GM23338 (cell line): Measurements from ENCODE around the gene BNC2. TPM values are rescaled to one million over a fixed set of nuclear protein-coding genes. Genes with fewer than 3 reads are reported as not detected.
A peak's percentile ranks its signal among the peaks of the same experiment; 100 is the strongest.

ENCODE experiments used
- ATAC-seq: fragments of 200-7000 bp; cut with Tn5 transposase; 3 replicates; pipeline ENCODE4 v1.9.1; 2020
- DNase-seq: peaks from one replicate; pipeline ENCODE4 v3.0.0-alpha.2; 2015; ENCODE audit warnings: low spot score
- H2AFZ ChIP-seq: fragments of 200-600 bp; sonication (generic); 2 replicates; pipeline ENCODE4 v1.8.0; 2016; ENCODE audit warnings: antibody characterized with exemption, mild to moderate bottlenecking, moderate library complexity
- H3F3A ChIP-seq: fragments of 200-600 bp; sonication (generic); replicated peaks from 2 replicates; pipeline ENCODE4 v1.8.0; 2017; ENCODE audit warnings: antibody characterized with exemption, mixed run types, low read depth
- H3K27ac ChIP-seq: fragments of 200-600 bp; sonication (generic); 2 replicates; pipeline ENCODE4 v1.6.1; 2016; ENCODE audit warnings: low read depth
- H3K27me3 ChIP-seq: fragments of 200-600 bp; sonication (generic); 2 replicates; pipeline ENCODE4 v1.8.0; 2016; ENCODE audit warnings: mild to moderate bottlenecking, mixed run types, moderate library complexity; ENCODE audit not compliant: insufficient read depth
- H3K36me3 ChIP-seq: fragments of 200-600 bp; sonication (generic); 2 replicates; pipeline ENCODE4 v1.8.0; 2016; ENCODE audit warnings: mild to moderate bottlenecking; ENCODE audit not compliant: insufficient read depth
- H3K4me1 ChIP-seq: fragments of 200-600 bp; sonication (generic); 2 replicates; pipeline ENCODE4 v1.8.0; 2016; ENCODE audit warnings: mild to moderate bottlenecking, moderate library complexity; ENCODE audit not compliant: insufficient read depth
- H3K4me2 ChIP-seq: fragments of 200-600 bp; sonication (generic); 2 replicates; pipeline ENCODE4 v1.7.1; 2017; ENCODE audit warnings: mixed run types
- H3K4me3 ChIP-seq: fragments of 200-600 bp; sonication (generic); 2 replicates; pipeline ENCODE4 v1.6.1; 2016; ENCODE audit warnings: mixed run types
- H3K79me2 ChIP-seq: fragments of 200-600 bp; sonication (generic); replicated peaks from 2 replicates; pipeline ENCODE4 v1.8.0; 2017; ENCODE audit warnings: mild to moderate bottlenecking; ENCODE audit not compliant: insufficient read depth
- H3K9me2 ChIP-seq: fragments of 200-600 bp; sonication (generic); 2 replicates; pipeline ENCODE4 v1.8.0; 2017; ENCODE audit not compliant: insufficient read depth
- H4K20me1 ChIP-seq: fragments of 200-600 bp; sonication (generic); replicated peaks from 2 replicates; pipeline ENCODE4 v1.8.0; 2017; ENCODE audit warnings: mild to moderate bottlenecking; ENCODE audit not compliant: insufficient read depth
- H3K27ac Mint-ChIP-seq: 2 replicates; pipeline ENCODE4 v1.8.0; 2020; ENCODE audit warnings: inconsistent platforms, mild to moderate bottlenecking, moderate library complexity, mixed read lengths
- H3K27me3 Mint-ChIP-seq: 3 replicates; pipeline ENCODE4 v1.8.0; 2022; ENCODE audit warnings: low read depth, mild to moderate bottlenecking, moderate library complexity, mixed read lengths, inconsistent platforms; ENCODE audit not compliant: insufficient read depth, poor library complexity
- H3K36me3 Mint-ChIP-seq: 3 replicates; pipeline ENCODE4 v1.8.0; 2021; ENCODE audit warnings: low read depth, mild to moderate bottlenecking, inconsistent platforms, moderate library complexity, mixed read lengths
- H3K4me1 Mint-ChIP-seq: 3 replicates; pipeline ENCODE4 v1.8.0; 2020; ENCODE audit warnings: mild to moderate bottlenecking, inconsistent platforms, mixed read lengths
- H3K4me3 Mint-ChIP-seq: 3 replicates; pipeline ENCODE4 v1.8.0; 2021; ENCODE audit warnings: moderate library complexity, mild to moderate bottlenecking, inconsistent platforms, mixed read lengths
- H3K9me3 Mint-ChIP-seq: 3 replicates; pipeline ENCODE4 v1.8.0; 2020; ENCODE audit warnings: moderate library complexity, mild to moderate bottlenecking, inconsistent platforms, mixed read lengths
- CREB1 ChIP-seq: fragments of 250-450 bp; sonication (Bioruptor Pico); IDR thresholded peaks from 2 replicates; pipeline ENCODE4 v1.5.0; 2020; ENCODE audit warnings: low read depth, mild to moderate bottlenecking, moderate library complexity
- CTCF ChIP-seq, 2 experiments: fragments of 200-600 bp in 1 of 2; sonication (generic) in 1 of 2; conservative IDR thresholded peaks; 2 replicates each; pipeline versions ENCODE4 v1.5.1 to v1.6.1; 2016 to 2017; ENCODE audit warnings: antibody characterized with exemption in 2 of 2, low read depth in 2 of 2, mild to moderate bottlenecking in 2 of 2, moderate library complexity in 1 of 2
- EZH2phosphoT487 ChIP-seq: fragments of 200-600 bp; sonication (generic); IDR thresholded peaks from one replicate; pipeline ENCODE4 v1.8.1; 2018; ENCODE audit warnings: antibody characterized with exemption; ENCODE audit not compliant: unreplicated experiment
- JUNB ChIP-seq: IDR thresholded peaks from one replicate; pipeline ENCODE4 v1.6.1; 2016; ENCODE audit warnings: antibody characterized with exemption; ENCODE audit not compliant: unreplicated experiment
- NANOG ChIP-seq: IDR thresholded peaks from 2 replicates; pipeline ENCODE4 v1.6.1; 2016; ENCODE audit warnings: antibody characterized with exemption, borderline replicate concordance
- POLR2AphosphoS5 ChIP-seq: IDR thresholded peaks from 2 replicates; pipeline ENCODE4 v1.6.1; 2016; ENCODE audit warnings: antibody characterized with exemption, low read depth
- STAT1 ChIP-seq: IDR thresholded peaks from one replicate; pipeline ENCODE4 v1.6.1; 2016; ENCODE audit warnings: antibody characterized with exemption; ENCODE audit not compliant: unreplicated experiment
- ZNF462 ChIP-seq: fragments of 250-450 bp; sonication (Bioruptor Pico); IDR thresholded peaks from 2 replicates; pipeline ENCODE4 v1.5.0; 2020; ENCODE audit warnings: mild to moderate bottlenecking, moderate library complexity
- polyA plus RNA-seq: library from polyadenylated mRNA; unstranded; fragments of >200 nt; fragmentation: Nextera tagmentation; extraction: Ambion mirVana; gene quantifications from 2 replicates; pipeline ENCODE4 v1.2.1, GENCODE V29; 2016
- total RNA-seq: library from RNA; depleted of rRNA; stranded (reverse); fragments of >200 nt; shearing (Covaris generic); gene quantifications from 2 replicates; pipeline ENCODE4 v1.2.3, GENCODE V29; 2014

BNC2 gene
- total and polyA plus RNA-seq, 2 experiments from 2014 or later, result 12.7 to 13.2 TPM

GRCh38 chr9:16811987-16812685 lies 58.3 kb downstream of the BNC2 start:
- peaks cover 6% of the 10 kb centered on the region; the same call in 1 of the 3 replicates for H3K36me3 Mint-ChIP-seq
- H3K4me1 ChIP-seq, result peaks cover 49% of the 10 kb centered on the region
- peaks cover 53% of the 10 kb centered on the region for H3K4me1 Mint-ChIP-seq
- H3K27ac ChIP-seq, result peak overlapping the region; percentile 97
- ATAC-seq (no peak), DNase-seq (peak; percentile 29)
- H3F3A ChIP-seq, result 0 out of 2 replicates have a peak, but pooled peaks cover 4% of the 10 kb centered on the region
- peaks cover 10% of the 10 kb centered on the region for H3K27me3 Mint-ChIP-seq
- H3K4me3 Mint-ChIP-seq, result no peak overlapping the region
- no peak overlapping the region for H2AFZ ChIP-seq
- no peaks in the 10 kb centered on the region for H3K27me3 ChIP-seq
- H3K36me3 ChIP-seq, result no peaks in the 10 kb centered on the region
- H3K9me3 Mint-ChIP-seq, result no peaks in the 10 kb centered on the region; the same call in 2 of the 3 replicates
- no peaks in the 10 kb centered on the region for H4K20me1 ChIP-seq
- peak overlapping the region; percentile 90 for H3K27ac Mint-ChIP-seq
- TF ChIP-seq EZH2phosphoT487, result no peak
- H3K4me3 ChIP-seq, result no peak overlapping the region
- no peaks in the 10 kb centered on the region for H3K9me2 ChIP-seq
- H3K79me2 ChIP-seq, result peaks cover 36% of the 10 kb centered on the region
- H3K4me2 ChIP-seq, result no peak overlapping the region

DNA sequence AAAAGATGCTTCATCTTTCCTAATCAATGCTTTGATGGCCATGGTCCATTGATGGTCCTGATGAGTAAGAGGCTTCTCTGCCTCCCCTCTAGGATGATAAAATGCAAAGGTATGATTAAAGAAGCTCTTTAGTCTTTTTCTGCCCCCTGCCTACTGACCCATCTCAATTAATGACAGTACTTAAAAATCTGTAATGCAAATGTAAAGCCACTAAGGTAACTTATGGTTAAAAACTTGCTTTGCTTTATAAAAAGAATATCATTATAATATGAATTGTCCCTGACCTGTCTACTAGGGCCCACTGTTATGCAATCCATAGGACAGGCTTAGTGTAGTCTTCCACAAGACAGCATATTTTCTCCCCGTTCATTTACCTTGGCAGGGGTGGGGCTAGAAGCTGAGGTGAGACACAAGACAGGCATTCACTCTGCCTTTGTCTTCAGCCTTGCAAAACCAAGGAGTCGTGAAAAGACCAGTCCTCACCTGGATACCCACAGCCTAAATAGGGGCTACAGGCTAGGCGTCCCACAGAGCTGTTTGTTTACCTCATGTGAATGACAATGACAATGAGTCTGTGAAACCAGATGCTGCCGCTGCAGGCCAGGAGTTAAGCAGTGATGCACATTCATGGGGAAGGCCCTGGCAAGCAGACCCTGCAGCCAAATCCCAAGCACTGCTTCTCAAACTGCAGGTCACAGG lies 60.4 kb downstream of the BNC2 start:
- H3K27me3 Mint-ChIP-seq, result peaks cover 10% of the 10 kb centered on the region
- peaks cover 52% of the 10 kb centered on the region for H3K4me1 Mint-ChIP-seq
- H3K27ac Mint-ChIP-seq, result peak overlapping the region; percentile 99
- TF ChIP-seq CTCF (conservative IDR thresholded peaks at IDR 0.05; ENCODE audit: low read depth in 2 of 2) (peak in 1 of 2 experiments; percentile 0; a peak in 1 of 4 replicates), STAT1 (no peak), POLR2AphosphoS5 (peak; percentile 45; the same call in 1 of the 2 replicates), NANOG (peak; percentile 95), CREB1 (peak; percentile 59; the same call in 1 of the 2 replicates), ZNF462 (peak; percentile 73; the same call in 1 of the 2 replicates), JUNB (no peak)
- H3K36me3 ChIP-seq, result no peaks in the 10 kb centered on the region
- no peak overlapping the region for H3K4me3 ChIP-seq
- H3K27me3 ChIP-seq, result no peaks in the 10 kb centered on the region
- peak; percentile 94 for ATAC-seq
- H2AFZ ChIP-seq, result no peak overlapping the region
- H3K79me2 ChIP-seq, result peaks cover 40% of the 10 kb centered on the region
- DNase-seq, result peak; percentile 99
- H3K9me2 ChIP-seq, result no peaks in the 10 kb centered on the region
- peak overlapping the region; percentile 97 for H3K27ac ChIP-seq
- H3K4me1 ChIP-seq, result peaks cover 45% of the 10 kb centered on the region
- H4K20me1 ChIP-seq, result no peaks in the 10 kb centered on the region
- H3K4me3 Mint-ChIP-seq, result peak overlapping the region; percentile 46; the same call in 1 of the 3 replicates
- H3K4me2 ChIP-seq, result no peak overlapping the region
- no peaks in the 10 kb centered on the region; the same call in 2 of the 3 replicates for H3K9me3 Mint-ChIP-seq
- peaks cover 6% of the 10 kb centered on the region; the same call in 1 of the 3 replicates for H3K36me3 Mint-ChIP-seq
- 0 out of 2 replicates have a peak, but pooled peaks cover 4% of the 10 kb centered on the region for H3F3A ChIP-seq
